Caco-2 (cell line): ENCODE measurements around the gene PPP1R37. TPM values are rescaled to one million over a fixed set of nuclear protein-coding genes. Genes with fewer than 3 reads are reported as not detected.
A peak's percentile ranks its signal among the peaks of the same experiment; 100 is the strongest.

Experiments
- BruUV-seq: library from RNA; stranded (reverse); fragments of 400-500 nt; replicated peaks from 2 replicates; lab custom pipeline; 2021; lab: Mats Ljungman, UMichigan
- CTCF ChIA-PET: fragments of 300-600 bp; sonication (Branson Sonifier 250); formaldehyde crosslinking; loops from one replicate; lab custom pipeline; 2022; ENCODE audit warnings: antibody characterized with exemption; lab: Charles Lee
- POLR2A ChIA-PET: fragments of 300-600 bp; sonication (Branson Sonifier 250); formaldehyde crosslinking; loops from one replicate; lab custom pipeline; 2022; ENCODE audit warnings: antibody characterized with exemption; lab: Charles Lee
- DNase-seq, 2 experiments: peaks; one replicate each; pipeline versions ENCODE4 v3.0.0 to v3.0.0-alpha.2; 2020 to 2022
- H3K27me3 ChIP-seq: replicated peaks from 2 replicates; pipeline ENCODE4 v1.6.0; 2011; ENCODE audit warnings: low read length; ENCODE audit not compliant: control insufficient read depth, insufficient read depth
- H3K36me3 ChIP-seq: 2 replicates; pipeline ENCODE4 v1.5.1; 2011; ENCODE audit warnings: low read length; ENCODE audit not compliant: control insufficient read depth, insufficient read depth
- H3K4me1 ChIP-seq: fragments of 250-450 bp; sonication (Bioruptor Pico); 2 replicates; pipeline ENCODE4 v1.5.1; 2020; ENCODE audit warnings: mild to moderate bottlenecking
- H3K4me3 ChIP-seq: 2 replicates; pipeline ENCODE4 v1.5.1; 2011; ENCODE audit warnings: low read depth, mild to moderate bottlenecking, control low read depth, low read length
- H3K9me3 ChIP-seq: fragments of 250-450 bp; sonication (Bioruptor Pico); 2 replicates; pipeline ENCODE4 v1.5.1; 2020; ENCODE audit warnings: mild to moderate bottlenecking, moderate library complexity
- H3K27ac Mint-ChIP-seq: one replicate; pipeline ENCODE4 v1.8.0; 2022; ENCODE audit warnings: mixed read lengths; ENCODE audit not compliant: unreplicated experiment
- H3K27me3 Mint-ChIP-seq: one replicate; pipeline ENCODE4 v1.8.0; 2022; ENCODE audit warnings: mixed read lengths; ENCODE audit not compliant: insufficient read depth, unreplicated experiment
- H3K36me3 Mint-ChIP-seq: one replicate; pipeline ENCODE4 v1.8.0; 2022; ENCODE audit warnings: mild to moderate bottlenecking, mixed read lengths; ENCODE audit not compliant: insufficient read depth, unreplicated experiment
- H3K4me1 Mint-ChIP-seq: one replicate; pipeline ENCODE4 v1.8.0; 2022; ENCODE audit warnings: low read depth, mixed read lengths; ENCODE audit not compliant: unreplicated experiment
- H3K4me3 Mint-ChIP-seq: one replicate; pipeline ENCODE4 v1.8.0; 2022; ENCODE audit warnings: mild to moderate bottlenecking, moderate library complexity, mixed read lengths; ENCODE audit not compliant: unreplicated experiment
- H3K9me3 Mint-ChIP-seq: one replicate; pipeline ENCODE4 v1.8.0; 2022; ENCODE audit warnings: mixed read lengths; ENCODE audit not compliant: unreplicated experiment
- intact Hi-C: fragments of 100-400 bp; cut with micrococcal nuclease; formaldehyde crosslinking; loops from one replicate; pipeline ENCODE4 v1.10.0; 2022; ENCODE audit not compliant: unreplicated experiment
- total RNA-seq: library from RNA; stranded (reverse); gene quantifications from 2 replicates; pipeline ENCODE4 v1.2.3, GENCODE V29; 2022
- TF ChIP-seq, protein P1 (sequence below), 2 experiments: fragments of 200-600 bp in 1 of 2; IDR thresholded peaks; 1 replicate in 1 of 2; 2 replicates in 1 of 2; pipeline versions ENCODE4 v1.5.1 to v1.8.0; 2011 to 2022; ENCODE audit warnings: antibody characterized with exemption in 1 of 2, control low read depth in 1 of 2, inconsistent platforms in 1 of 2, low read depth in 1 of 2, low read length in 1 of 2, mild to moderate bottlenecking in 1 of 2, moderate library complexity in 1 of 2; ENCODE audit not compliant: insufficient read depth in 1 of 2, severe bottlenecking in 1 of 2, unreplicated experiment in 1 of 2

The PPP1R37 gene
- total RNA-seq, 1 experiment from 2014 or later = 42.1 TPM

DNA sequence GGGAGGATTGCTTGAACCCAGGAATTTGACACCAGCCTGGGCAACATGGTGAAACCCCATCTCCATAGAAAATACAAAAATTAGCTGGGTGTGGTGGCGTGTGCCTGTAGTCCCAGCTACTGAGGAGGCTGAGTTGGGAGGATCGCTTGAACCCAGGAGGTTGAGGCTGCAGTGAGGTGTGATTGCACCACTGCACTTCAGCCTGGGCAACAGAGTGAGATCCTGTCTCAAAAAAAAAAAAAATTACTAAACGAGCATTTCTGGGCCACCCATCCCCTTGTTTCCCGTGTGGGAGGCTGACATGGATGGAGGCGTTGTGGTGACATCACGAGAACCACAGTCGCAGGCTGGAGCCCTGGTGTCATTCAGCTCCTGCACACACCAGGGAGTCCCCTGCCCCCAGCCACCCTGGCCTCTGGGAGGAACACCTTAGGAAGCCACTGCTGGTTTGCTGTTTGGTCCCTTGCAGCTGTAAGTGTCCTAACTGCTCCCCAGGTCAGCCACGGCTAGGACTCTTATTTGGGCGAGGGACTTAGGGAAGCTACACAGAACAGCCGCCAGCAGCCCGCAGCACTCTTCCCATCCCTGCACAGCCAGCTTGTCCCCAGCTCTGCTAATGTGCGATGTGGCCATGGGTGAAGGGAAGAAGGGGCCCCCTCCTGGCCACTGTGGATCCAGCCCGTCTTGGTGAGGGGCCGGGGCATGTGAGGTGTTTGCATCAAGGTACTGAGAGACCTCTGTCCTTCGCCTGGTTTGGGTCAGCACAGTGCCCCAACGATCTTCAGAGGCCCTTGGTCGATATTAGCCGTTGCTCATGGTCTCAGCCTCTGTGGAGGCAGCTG, 55.1 kb downstream of the PPP1R37 start:
- ChIA-PET CTCF (interaction anchor here (0.7 kb wide), 2 partner anchors 137 to 523 kb away, joined by 3 to 4 read pairs; no protein-coding TSS in a partner anchor), POLR2A (interaction anchor here (0.7 kb wide), 1 partner anchor 56 kb away, joined by 5 read pairs; no protein-coding TSS in a partner anchor)
- Histone ChIP-seq H3K36me3 (peaks cover 2% of the 10 kb centered on the region), H3K4me3 (no peak overlapping the region), H3K4me1 (0 out of 2 replicates have a peak, but pooled peaks cover 6% of the 10 kb centered on the region), H3K9me3 (no peaks in the 10 kb centered on the region), H3K27me3 (no peaks in the 10 kb centered on the region)
- H3K4me3 Mint-ChIP-seq = no peak overlapping the region
- intact Hi-C loops = no loop called here
- TF ChIP-seq, protein P1, sequence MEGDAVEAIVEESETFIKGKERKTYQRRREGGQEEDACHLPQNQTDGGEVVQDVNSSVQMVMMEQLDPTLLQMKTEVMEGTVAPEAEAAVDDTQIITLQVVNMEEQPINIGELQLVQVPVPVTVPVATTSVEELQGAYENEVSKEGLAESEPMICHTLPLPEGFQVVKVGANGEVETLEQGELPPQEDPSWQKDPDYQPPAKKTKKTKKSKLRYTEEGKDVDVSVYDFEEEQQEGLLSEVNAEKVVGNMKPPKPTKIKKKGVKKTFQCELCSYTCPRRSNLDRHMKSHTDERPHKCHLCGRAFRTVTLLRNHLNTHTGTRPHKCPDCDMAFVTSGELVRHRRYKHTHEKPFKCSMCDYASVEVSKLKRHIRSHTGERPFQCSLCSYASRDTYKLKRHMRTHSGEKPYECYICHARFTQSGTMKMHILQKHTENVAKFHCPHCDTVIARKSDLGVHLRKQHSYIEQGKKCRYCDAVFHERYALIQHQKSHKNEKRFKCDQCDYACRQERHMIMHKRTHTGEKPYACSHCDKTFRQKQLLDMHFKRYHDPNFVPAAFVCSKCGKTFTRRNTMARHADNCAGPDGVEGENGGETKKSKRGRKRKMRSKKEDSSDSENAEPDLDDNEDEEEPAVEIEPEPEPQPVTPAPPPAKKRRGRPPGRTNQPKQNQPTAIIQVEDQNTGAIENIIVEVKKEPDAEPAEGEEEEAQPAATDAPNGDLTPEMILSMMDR (IDR thresholded peaks at IDR 0.05; ENCODE audit: insufficient read depth in 1 of 2, low read depth in 1 of 2, low read length in 1 of 2, severe bottlenecking in 1 of 2, unreplicated experiment in 1 of 2) = no peak
- H3K27ac Mint-ChIP-seq = peak overlapping the region; percentile 48
- H3K36me3 Mint-ChIP-seq = peaks cover 51% of the 10 kb centered on the region
- H3K9me3 Mint-ChIP-seq = no peaks in the 10 kb centered on the region
- H3K27me3 Mint-ChIP-seq = no peaks in the 10 kb centered on the region
- DNase-seq = no peak
- no peaks in the 10 kb centered on the region for H3K4me1 Mint-ChIP-seq
- no TSS peak for BruUV-seq

DNA sequence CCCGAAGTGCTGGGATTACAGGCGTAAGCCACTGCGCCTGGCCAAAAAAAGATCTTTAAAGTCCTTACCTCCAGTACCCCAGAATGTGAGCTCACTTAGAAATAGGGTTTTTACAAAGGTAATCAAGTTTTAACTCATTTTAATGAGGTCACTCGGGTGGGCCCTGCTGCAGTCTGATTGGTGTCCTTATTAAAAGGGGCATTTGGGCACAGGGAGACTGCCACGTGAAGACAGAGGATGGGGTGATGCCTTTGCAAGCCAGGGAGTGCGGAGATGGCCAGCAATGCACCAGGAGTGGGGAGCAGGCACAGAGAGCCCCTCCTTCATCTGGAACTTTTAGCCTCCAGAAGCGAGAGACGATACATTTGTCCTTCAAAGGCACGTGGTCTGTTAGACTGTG, 56.1 kb downstream of the PPP1R37 start:
- Histone ChIP-seq H3K27me3 (no peaks in the 10 kb centered on the region), H3K9me3 (no peaks in the 10 kb centered on the region), H3K36me3 (no peaks in the 10 kb centered on the region; the same call in 1 of the 2 replicates), H3K4me3 (no peak overlapping the region), H3K4me1 (peaks cover 7% of the 10 kb centered on the region)
- CTCF ChIA-PET = interaction anchor here (1.9 kb wide), 1 partner anchor 29 kb away, joined by 6 read pairs; the partner anchor contains the start of genes BLOC1S3 and TRAPPC6A
- no peak for DNase-seq
- H3K4me1 Mint-ChIP-seq = peaks cover 6% of the 10 kb centered on the region
- no peaks in the 10 kb centered on the region for H3K9me3 Mint-ChIP-seq
- no TSS peak for BruUV-seq
- H3K4me3 Mint-ChIP-seq = no peak overlapping the region
- H3K36me3 Mint-ChIP-seq = peaks cover 59% of the 10 kb centered on the region
- no peaks in the 10 kb centered on the region for H3K27me3 Mint-ChIP-seq
- TF ChIP-seq, protein P1 (IDR thresholded peaks at IDR 0.05; ENCODE audit: insufficient read depth in 1 of 2, low read depth in 1 of 2, low read length in 1 of 2, severe bottlenecking in 1 of 2, unreplicated experiment in 1 of 2) = no peak
- POLR2A ChIA-PET = no interaction called here
- intact Hi-C loops = no loop called here
- no peak overlapping the region for H3K27ac Mint-ChIP-seq

GRCh38 chr19:45150180-45150579, 57.2 kb downstream of the PPP1R37 start:
- no TSS peak for BruUV-seq
- TF ChIP-seq, protein P1 (IDR thresholded peaks at IDR 0.05; ENCODE audit: insufficient read depth in 1 of 2, low read depth in 1 of 2, low read length in 1 of 2, severe bottlenecking in 1 of 2, unreplicated experiment in 1 of 2) = no peak

More at GRCh38 chr19:45150180-45150579, 57.2 kb downstream of the PPP1R37 start:
- intact Hi-C loops = no loop called here
- no peak overlapping the region for H3K4me3 ChIP-seq
- peaks cover 16% of the 10 kb centered on the region for H3K4me1 ChIP-seq
- Mint-ChIP-seq H3K9me3 (no peaks in the 10 kb centered on the region), H3K4me1 (peaks cover 11% of the 10 kb centered on the region), H3K27ac (no peak overlapping the region), H3K4me3 (no peak overlapping the region), H3K27me3 (no peaks in the 10 kb centered on the region), H3K36me3 (peaks cover 54% of the 10 kb centered on the region)
- POLR2A ChIA-PET = no interaction called here
- H3K36me3 ChIP-seq = no peaks in the 10 kb centered on the region; the same call in 1 of the 2 replicates
- CTCF ChIA-PET = interaction anchor here (1.9 kb wide), 1 partner anchor 28 kb away, joined by 6 read pairs; the partner anchor contains the start of genes BLOC1S3 and TRAPPC6A
- no peak for DNase-seq
- H3K9me3 ChIP-seq = no peaks in the 10 kb centered on the region
- no peaks in the 10 kb centered on the region for H3K27me3 ChIP-seq
